GM12878 (cell line): ENCODE results near the gene ANO6. TPM values are rescaled to one million over a fixed set of nuclear protein-coding genes. Genes with fewer than 3 reads are reported as not detected.

ENCODE experiments used
- ATAC-seq: fragments of 200-7000 bp; cut with Tn5 transposase; 3 replicates; pipeline ENCODE4 v1.9.1; 2020; ENCODE audit warnings: mild to moderate bottlenecking, moderate library complexity
- BruUV-seq: library from RNA; stranded (reverse); fragments of 400-500 nt; replicated peaks from 2 replicates; lab custom pipeline; 2021; lab: Mats Ljungman, UMichigan
- CTCF ChIA-PET: fragments of 300-600 bp; sonication (Branson Sonifier 250); formaldehyde crosslinking; extraction: SDS; loops from one replicate; lab custom pipeline; 2021; ENCODE audit warnings: inconsistent platforms; lab: Yijun Ruan, JAX
- POLR2A ChIA-PET: fragments of 350-600 bp; formaldehyde crosslinking; extraction: SDS; loops from one replicate; lab custom pipeline; 2021; ENCODE audit warnings: inconsistent platforms; lab: Charles Lee
- RAD21 ChIA-PET: fragments of 300-600 bp; sonication (Branson Sonifier 250); formaldehyde crosslinking; loops from one replicate; lab custom pipeline; 2023; ENCODE audit warnings: antibody characterized with exemption; ENCODE audit not compliant: unreplicated experiment; lab: Charles Lee
- SMC1A ChIA-PET: fragments of 300-600 bp; sonication (Branson Sonifier 250); formaldehyde crosslinking; loops from one replicate; lab custom pipeline; 2023; ENCODE audit not compliant: unreplicated experiment, uncharacterized antibody; lab: Charles Lee
- DNase-seq: peaks from one replicate; pipeline ENCODE4 v3.0.0-alpha.2; 2011; ENCODE audit warnings: low read depth, low spot score
- FAIRE-seq: peaks from 3 replicates; lab custom pipeline; 2011; peaks lifted over from hg19 to GRCh38; lab: Jason Lieb, UNC
- H2AFZ ChIP-seq: 2 replicates; pipeline ENCODE4 v1.6.0; 2011; ENCODE audit warnings: low read depth, low read length, control low read depth; ENCODE audit not compliant: control insufficient read depth
- H3K27ac ChIP-seq: 2 replicates; pipeline ENCODE4 v1.5.1; 2011; ENCODE audit warnings: control low read depth; ENCODE audit not compliant: control insufficient read depth, insufficient read depth
- H3K27me3 ChIP-seq, 2 experiments: replicated peaks in 1 of 2; 2 replicates each; pipeline versions ENCODE4 v1.6.0 to v1.6.1; 2011; ENCODE audit warnings: low read length in 1 of 2; ENCODE audit not compliant: control insufficient read depth in 2 of 2, insufficient read depth in 2 of 2
- H3K36me3 ChIP-seq, 2 experiments: 2 replicates each; pipeline ENCODE4 v1.5.1; 2011; ENCODE audit warnings: low read length in 1 of 2; ENCODE audit not compliant: control insufficient read depth in 2 of 2, insufficient read depth in 2 of 2
- H3K4me1 ChIP-seq: 2 replicates; pipeline ENCODE4 v1.6.1; 2011; ENCODE audit warnings: mild to moderate bottlenecking, low read length, moderate library complexity, mixed read lengths; ENCODE audit not compliant: control insufficient read depth, insufficient read depth
- H3K4me2 ChIP-seq: 2 replicates; pipeline ENCODE4 v1.6.0; 2011; ENCODE audit warnings: control low read depth; ENCODE audit not compliant: control insufficient read depth, insufficient read depth
- H3K4me3 ChIP-seq: fragments of 200-600 bp; sonication (generic); 2 replicates; pipeline ENCODE4 v1.5.1; 2016
- H3K79me2 ChIP-seq: 2 replicates; pipeline ENCODE4 v1.6.0; 2011; ENCODE audit warnings: low read length; ENCODE audit not compliant: control insufficient read depth, insufficient read depth
- H3K9ac ChIP-seq: 2 replicates; pipeline ENCODE4 v1.8.0; 2011; ENCODE audit warnings: low read length, control low read depth, mixed read lengths; ENCODE audit not compliant: control insufficient read depth, insufficient read depth
- H3K9me3 ChIP-seq: replicated peaks from 3 replicates; pipeline ENCODE4 v1.5.1; 2011; ENCODE audit warnings: mild to moderate bottlenecking, low read length; ENCODE audit not compliant: control insufficient read depth, insufficient read depth
- H4K20me1 ChIP-seq: 2 replicates; pipeline ENCODE4 v1.6.0; 2011; ENCODE audit not compliant: control insufficient read depth, insufficient read depth
- CREB1 ChIP-seq: IDR thresholded peaks from 2 replicates; pipeline ENCODE4 v1.6.1; 2012; ENCODE audit warnings: low read depth, mild to moderate bottlenecking, inconsistent platforms
- ELK1 ChIP-seq: IDR thresholded peaks from 2 replicates; pipeline ENCODE4 v1.6.1; 2012; ENCODE audit warnings: low read depth, low read length, improper control_type of control experiment
- IKZF2 ChIP-seq, 2 experiments: fragments of 450-650 bp; IDR thresholded peaks; 2 replicates each; pipeline ENCODE4 v1.6.1; 2017; ENCODE audit warnings: mild to moderate bottlenecking in 2 of 2, moderate library complexity in 2 of 2
- MTA2 ChIP-seq: fragments of 450-650 bp; IDR thresholded peaks from 2 replicates; pipeline ENCODE4 v1.6.1; 2016; ENCODE audit warnings: low read depth, mild to moderate bottlenecking, moderate library complexity
- NBN ChIP-seq: fragments of 450-650 bp; IDR thresholded peaks from 2 replicates; pipeline ENCODE4 v1.6.1; 2016
- SKIL ChIP-seq: fragments of 450-650 bp; IDR thresholded peaks from 2 replicates; pipeline ENCODE4 v1.6.1; 2017; ENCODE audit warnings: mild to moderate bottlenecking, low read depth, inconsistent platforms; ENCODE audit not compliant: poor library complexity, severe bottlenecking
- SMAD1 ChIP-seq: fragments of 450-650 bp; IDR thresholded peaks from 2 replicates; pipeline ENCODE4 v1.6.1; 2018; ENCODE audit warnings: mild to moderate bottlenecking, low read depth; ENCODE audit not compliant: partially characterized antibody
- TAF1 ChIP-seq: IDR thresholded peaks from 2 replicates; pipeline ENCODE4 v1.6.1; 2011; ENCODE audit warnings: mild to moderate bottlenecking, low read depth, low read length, borderline replicate concordance
- USF1 ChIP-seq: IDR thresholded peaks from 2 replicates; pipeline ENCODE4 v1.6.1; 2011; ENCODE audit warnings: borderline replicate concordance, low read depth, mild to moderate bottlenecking, moderate library complexity, mixed read lengths, low read length; ENCODE audit not compliant: insufficient read depth; ENCODE audit errors: extremely low read length
- WGBS: methylation state at CpG from one replicate; pipeline ENCODE4 v1.1.6; 2016; ENCODE audit warnings: low lambda C conversion rate; ENCODE audit not compliant: insufficient replicate concordance, insufficient coverage; ENCODE audit errors: missing lambda C conversion rate; 5-methylcytosine and 5-hydroxymethylcytosine counted together
- in situ Hi-C: fragments of 300-500 bp; cut with MboI; formaldehyde crosslinking; loops from 9 replicates; pipeline ENCODE4 v1.14.3; 2018; ENCODE audit warnings: mixed read lengths
- intact Hi-C: fragments of 100-400 bp; cut with micrococcal nuclease; formaldehyde crosslinking; loops from one replicate; pipeline ENCODE4 v1.14.2; 2022; ENCODE audit not compliant: unreplicated experiment
- polyA plus RNA-seq, 11 experiments: library from polyadenylated mRNA; depleted of rRNA in 4 of 11; unstranded in 6 of 11; stranded (reverse) in 5 of 11; fragments of >200 nt; fragmentation: Nextera tagmentation in 4 of 11; fragmentation: Illumina TruSeq in 1 of 11; extraction: Ambion mirVana in 4 of 11; extraction: Trizol in 1 of 11; gene quantifications; 1 replicate in 1 of 11; 2 replicates in 10 of 11; pipeline versions ENCODE4 v1.2.1 to v1.2.3, GENCODE V29; 2011 to 2016; ENCODE audit warnings: inconsistent platforms in 2 of 11, missing spikeins in 2 of 11, low read depth in 1 of 11
- total RNA-seq, 4 experiments: library from RNA; depleted of rRNA in 3 of 4; stranded (reverse); fragments of >200 nt in 3 of 4; fragmentation: Illumina TruSeq in 1 of 4; extraction: Trizol in 1 of 4; gene quantifications; 2 replicates each; pipeline versions ENCODE4 v1.2.1 to v1.2.3, GENCODE V29; 2013 to 2021

ANO6 gene
- total and polyA plus RNA-seq, 10 of the 15 experiments (the other 5 are each of a cell fraction or from before 2014, with no cell fraction given) = 4.6 to 30.3 (median 26.0) TPM

- Histone ChIP-seq H3K4me3 (no peak overlapping the region), H4K20me1 (no peaks in the 10 kb centered on the region), H3K27ac (no peak overlapping the region), H3K4me2 (no peak overlapping the region), H3K4me1 (no peaks in the 10 kb centered on the region), H3K9me3 (no peaks in the 10 kb centered on the region), H3K79me2 (no peaks in the 10 kb centered on the region), H2AFZ (no peak overlapping the region), H3K9ac (no peak overlapping the region), H3K27me3 (no peaks in the 10 kb centered on the region), H3K36me3 (peaks cover 0 to 4% of the 10 kb centered on the region in 2 experiments; a peak in 2 of 4 replicates)
- DNase-seq = no peak
- in situ Hi-C loops = no loop called here
- ChIA-PET CTCF (no interaction called here), POLR2A (no interaction called here), SMC1A (no interaction called here), RAD21 (no interaction called here)
- no TSS peak for BruUV-seq
- no peak for FAIRE-seq
- ATAC-seq = no peak
- no peak for TF ChIP-seq SKIL
- no peak for TF ChIP-seq MTA2
- TF ChIP-seq USF1 = no peak
- no peak for TF ChIP-seq IKZF2 (IDR thresholded peaks at IDR 0.05)
- TF ChIP-seq CREB1 = no peak
- TF ChIP-seq SMAD1 = no peak
- TF ChIP-seq TAF1 = no peak
- no peak for TF ChIP-seq ELK1
- no peak for TF ChIP-seq NBN
- over 99% methylated on average over 5 of the region's 5 CpGs for WGBS
- intact Hi-C loops = no loop called here
Measured at GRCh38 chr12:45432710-45433109, 216.8 kb downstream of the ANO6 start.
